ENCODE results near the gene SPON1.

SPON1 gene

DNA sequence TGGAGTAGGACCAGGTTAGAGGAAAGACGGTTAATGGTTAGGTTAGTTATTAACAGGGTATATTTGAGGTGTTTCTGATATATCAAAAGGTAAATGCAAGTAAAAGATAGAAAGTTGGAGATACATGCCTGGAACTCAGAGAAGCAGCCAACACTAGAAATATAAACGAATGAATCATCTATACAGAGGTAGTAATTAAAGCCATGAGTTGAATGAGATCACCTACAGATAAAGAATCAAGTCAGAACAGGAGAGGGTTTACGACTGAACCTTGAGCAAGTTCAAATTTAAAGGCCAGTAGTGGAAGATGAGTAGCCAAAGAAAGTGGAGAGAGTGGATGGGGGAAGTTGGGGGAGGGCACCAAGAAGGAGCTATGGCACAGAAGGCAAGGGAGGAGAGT is 73.9 kb downstream of the SPON1 start:
- no peak overlapping the region for H3K4me3 ChIP-seq (ENCODE audit: extremely low read depth, insufficient read depth, low read length, poor library complexity, severe bottlenecking)
- H3K4me1 ChIP-seq (ENCODE audit: control insufficient read depth, insufficient read depth, low read length, poor library complexity, severe bottlenecking) = no peaks in the 10 kb centered on the region
- no peak overlapping the region for H3K27ac ChIP-seq (ENCODE audit: low read depth, low read length, severe bottlenecking)
- WGBS, 2 experiments (ENCODE audit: insufficient coverage in 2 of 2) = 88 to 96% methylated on average over 2 to 3 of the region's 3 CpGs
- no peaks in the 10 kb centered on the region for H3K36me3 ChIP-seq (ENCODE audit: control insufficient read depth, insufficient read depth, low read length)
- H3K9me3 ChIP-seq (ENCODE audit: control insufficient read depth, low read length) = no peaks in the 10 kb centered on the region

DNA sequence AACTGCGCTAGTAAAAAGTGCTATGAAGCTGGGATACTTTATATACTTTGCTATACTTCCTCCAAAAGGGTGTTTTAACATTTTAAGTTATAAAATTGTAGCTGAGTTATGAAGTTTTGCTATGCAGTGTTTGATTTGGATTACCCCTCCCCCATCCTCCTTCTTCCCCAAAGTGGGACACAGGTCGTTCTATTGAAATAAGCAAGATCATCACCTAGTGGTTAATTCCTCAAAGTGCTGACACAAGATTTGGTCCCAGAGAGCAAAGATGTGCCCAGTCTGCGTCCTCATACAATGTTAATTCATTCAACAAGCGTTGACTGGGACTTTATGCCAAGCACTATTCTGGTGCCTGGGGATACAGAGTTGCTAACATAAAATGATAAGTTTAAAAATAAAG is 78.5 kb downstream of the SPON1 start:
- Histone ChIP-seq H3K4me3 (ENCODE audit: extremely low read depth, insufficient read depth, low read length, poor library complexity, severe bottlenecking) (no peak overlapping the region), H3K27ac (ENCODE audit: low read depth, low read length, severe bottlenecking) (no peak overlapping the region), H3K9me3 (ENCODE audit: control insufficient read depth, low read length) (no peaks in the 10 kb centered on the region), H3K4me1 (ENCODE audit: control insufficient read depth, insufficient read depth, low read length, poor library complexity, severe bottlenecking) (no peaks in the 10 kb centered on the region), H3K36me3 (ENCODE audit: control insufficient read depth, insufficient read depth, low read length) (no peaks in the 10 kb centered on the region)
- WGBS, 2 experiments (ENCODE audit: insufficient coverage in 2 of 2) = 59 to 60% methylated on average over 2 to 3 of the region's 4 CpGs

DNA sequence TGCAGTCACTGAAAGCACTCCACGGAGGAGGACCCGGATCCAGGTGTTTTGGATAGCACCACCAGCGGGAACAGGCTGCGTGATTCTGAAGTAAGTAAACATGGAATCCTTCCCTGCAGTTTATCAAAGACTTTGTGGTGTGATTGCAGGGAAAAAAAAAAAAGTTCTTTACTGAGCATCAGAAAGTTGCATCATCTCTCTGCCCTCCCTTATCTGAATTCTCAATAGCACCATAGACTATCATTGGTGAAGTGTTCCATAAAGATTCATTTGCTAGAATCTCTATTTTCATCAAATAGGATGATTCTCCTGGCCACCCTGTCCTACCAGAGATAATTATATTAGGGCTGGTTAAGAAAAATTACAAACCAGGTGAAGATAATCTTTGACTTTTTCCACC is 79.0 kb downstream of the SPON1 start:
- Histone ChIP-seq H3K9me3 (ENCODE audit: control insufficient read depth, low read length) (no peaks in the 10 kb centered on the region), H3K4me3 (ENCODE audit: extremely low read depth, insufficient read depth, low read length, poor library complexity, severe bottlenecking) (no peak overlapping the region), H3K36me3 (ENCODE audit: control insufficient read depth, insufficient read depth, low read length) (no peaks in the 10 kb centered on the region), H3K4me1 (ENCODE audit: control insufficient read depth, insufficient read depth, low read length, poor library complexity, severe bottlenecking) (no peaks in the 10 kb centered on the region), H3K27ac (ENCODE audit: low read depth, low read length, severe bottlenecking) (no peak overlapping the region)
- 81 to 83% methylated on average over 3 of the region's 4 CpGs for WGBS, 2 experiments (ENCODE audit: insufficient coverage in 2 of 2)

- Histone ChIP-seq H3K27ac (ENCODE audit: low read depth, low read length, severe bottlenecking) (no peak overlapping the region), H3K9me3 (ENCODE audit: control insufficient read depth, low read length) (no peaks in the 10 kb centered on the region), H3K36me3 (ENCODE audit: control insufficient read depth, insufficient read depth, low read length) (no peaks in the 10 kb centered on the region), H3K4me3 (ENCODE audit: extremely low read depth, insufficient read depth, low read length, poor library complexity, severe bottlenecking) (no peak overlapping the region), H3K4me1 (ENCODE audit: control insufficient read depth, insufficient read depth, low read length, poor library complexity, severe bottlenecking) (no peaks in the 10 kb centered on the region)
- WGBS, 2 experiments (ENCODE audit: insufficient coverage in 2 of 2) = 91 to 97% methylated on average over 4 of the region's 4 CpGs
These were observed 80.4 kb downstream of the SPON1 start for GRCh38 chr11:14042686-14043465.

DNA sequence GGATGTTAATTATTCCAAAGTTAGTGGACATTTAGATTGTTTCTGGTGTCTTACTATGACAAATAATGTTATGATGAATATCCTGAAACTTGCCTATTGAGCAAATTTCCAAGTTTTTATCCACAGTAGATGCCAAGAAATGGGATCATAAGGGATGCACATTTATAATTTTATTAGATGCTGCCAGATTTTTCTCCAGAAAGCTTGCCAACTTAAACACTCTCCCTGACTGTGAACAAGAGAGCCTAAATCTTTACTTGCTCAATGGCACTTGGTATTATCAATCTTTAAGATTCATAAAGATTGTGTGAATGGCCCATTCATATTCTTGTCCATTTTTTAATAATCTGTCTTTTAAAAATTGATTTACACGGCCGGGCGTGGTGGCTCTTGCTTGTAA is 82.4 kb downstream of the SPON1 start:
- Histone ChIP-seq H3K4me1 (ENCODE audit: control insufficient read depth, insufficient read depth, low read length, poor library complexity, severe bottlenecking) (no peaks in the 10 kb centered on the region), H3K4me3 (ENCODE audit: extremely low read depth, insufficient read depth, low read length, poor library complexity, severe bottlenecking) (no peak overlapping the region), H3K27ac (ENCODE audit: low read depth, low read length, severe bottlenecking) (no peak overlapping the region), H3K9me3 (ENCODE audit: control insufficient read depth, low read length) (no peaks in the 10 kb centered on the region), H3K36me3 (ENCODE audit: control insufficient read depth, insufficient read depth, low read length) (no peaks in the 10 kb centered on the region)
- 85 to 96% methylated on average over 3 of the region's 3 CpGs for WGBS, 2 experiments (ENCODE audit: insufficient coverage in 2 of 2)

- Histone ChIP-seq H3K36me3 (ENCODE audit: control insufficient read depth, insufficient read depth, low read length) (no peaks in the 10 kb centered on the region), H3K4me3 (ENCODE audit: extremely low read depth, insufficient read depth, low read length, poor library complexity, severe bottlenecking) (no peak overlapping the region), H3K27ac (ENCODE audit: low read depth, low read length, severe bottlenecking) (no peak overlapping the region), H3K9me3 (ENCODE audit: control insufficient read depth, low read length) (no peaks in the 10 kb centered on the region), H3K4me1 (ENCODE audit: control insufficient read depth, insufficient read depth, low read length, poor library complexity, severe bottlenecking) (no peaks in the 10 kb centered on the region)
- 94 to 100% methylated on average over 2 of the region's 2 CpGs for WGBS, 2 experiments (ENCODE audit: insufficient coverage in 2 of 2)
These were observed 82.9 kb downstream of the SPON1 start for GRCh38 chr11:14045417-14045816.

DNA sequence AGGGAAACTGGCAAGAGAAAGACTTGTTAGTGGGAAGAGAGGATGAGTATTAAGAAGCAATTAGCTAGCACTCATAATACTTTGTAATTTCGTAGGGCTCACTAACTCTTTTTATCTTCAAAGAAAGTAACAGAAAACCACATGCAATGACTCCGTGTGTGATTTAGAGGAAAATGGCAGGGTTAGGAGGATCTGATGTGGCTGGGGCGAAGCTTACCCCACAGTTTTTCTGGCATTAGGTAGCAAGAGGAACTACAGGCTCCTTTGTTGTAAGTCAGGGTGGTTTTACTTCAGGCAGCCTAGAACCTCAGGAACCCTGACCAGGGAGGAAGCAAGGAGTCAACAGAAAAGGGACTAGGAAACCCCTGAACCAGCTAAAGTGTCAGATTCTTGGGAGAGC is 89.7 kb downstream of the SPON1 start:
- H3K4me3 ChIP-seq (ENCODE audit: extremely low read depth, insufficient read depth, low read length, poor library complexity, severe bottlenecking) = no peak overlapping the region
- WGBS, 2 experiments (ENCODE audit: insufficient coverage in 2 of 2) = 83 to 100% methylated on average over 1 of the region's 3 CpGs
- no peaks in the 10 kb centered on the region for H3K9me3 ChIP-seq (ENCODE audit: control insufficient read depth, low read length)

GRCh38 chr11:14054116-14055107 is 91.9 kb downstream of the SPON1 start:
- WGBS, 2 experiments (ENCODE audit: insufficient coverage in 2 of 2) = 86 to 95% methylated on average over 8 to 9 of the region's 12 CpGs
- Histone ChIP-seq H3K36me3 (ENCODE audit: control insufficient read depth, insufficient read depth, low read length) (no peaks in the 10 kb centered on the region), H3K9me3 (ENCODE audit: control insufficient read depth, low read length) (no peaks in the 10 kb centered on the region), H3K4me1 (ENCODE audit: control insufficient read depth, insufficient read depth, low read length, poor library complexity, severe bottlenecking) (no peaks in the 10 kb centered on the region), H3K27ac (ENCODE audit: low read depth, low read length, severe bottlenecking) (no peak overlapping the region), H3K4me3 (ENCODE audit: extremely low read depth, insufficient read depth, low read length, poor library complexity, severe bottlenecking) (no peak overlapping the region)

More for the DNA sequence above, 89.7 kb downstream of the SPON1 start:
- no peaks in the 10 kb centered on the region for H3K4me1 ChIP-seq (ENCODE audit: control insufficient read depth, insufficient read depth, low read length, poor library complexity, severe bottlenecking)
- H3K27ac ChIP-seq (ENCODE audit: low read depth, low read length, severe bottlenecking) = no peak overlapping the region
- no peaks in the 10 kb centered on the region for H3K36me3 ChIP-seq (ENCODE audit: control insufficient read depth, insufficient read depth, low read length)

GRCh38 chr11:14055936-14056335 is 93.4 kb downstream of the SPON1 start:
- no CpG with 5 or more reads among the region's 1 CpG for WGBS, 2 experiments (ENCODE audit: insufficient coverage in 2 of 2)
- no peak overlapping the region for H3K4me3 ChIP-seq (ENCODE audit: extremely low read depth, insufficient read depth, low read length, poor library complexity, severe bottlenecking)

GRCh38 chr11:14058061-14058460 is 95.5 kb downstream of the SPON1 start:
- WGBS, 2 experiments (ENCODE audit: insufficient coverage in 2 of 2) = 93% methylated on average over 4 of the region's 5 CpGs
- Histone ChIP-seq H3K4me1 (ENCODE audit: control insufficient read depth, insufficient read depth, low read length, poor library complexity, severe bottlenecking) (no peaks in the 10 kb centered on the region), H3K27ac (ENCODE audit: low read depth, low read length, severe bottlenecking) (no peak overlapping the region), H3K4me3 (ENCODE audit: extremely low read depth, insufficient read depth, low read length, poor library complexity, severe bottlenecking) (no peak overlapping the region), H3K36me3 (ENCODE audit: control insufficient read depth, insufficient read depth, low read length) (no peaks in the 10 kb centered on the region), H3K9me3 (ENCODE audit: control insufficient read depth, low read length) (no peaks in the 10 kb centered on the region)

More at GRCh38 chr11:14055936-14056335, 93.4 kb downstream of the SPON1 start:
- Histone ChIP-seq H3K9me3 (ENCODE audit: control insufficient read depth, low read length) (no peaks in the 10 kb centered on the region), H3K4me1 (ENCODE audit: control insufficient read depth, insufficient read depth, low read length, poor library complexity, severe bottlenecking) (no peaks in the 10 kb centered on the region), H3K36me3 (ENCODE audit: control insufficient read depth, insufficient read depth, low read length) (no peaks in the 10 kb centered on the region), H3K27ac (ENCODE audit: low read depth, low read length, severe bottlenecking) (no peak overlapping the region)
